B cell (primary cell): Measurements from ENCODE around the gene SH3RF3.

ENCODE experiments used
- CTCF ChIP-seq: fragments of 200-600 bp; IDR thresholded peaks from one replicate; pipeline ENCODE4 v1.8.0; 2022; ENCODE audit warnings: antibody characterized with exemption, mild to moderate bottlenecking
- EZH2 ChIP-seq: IDR thresholded peaks from 2 replicates; pipeline ENCODE4 v1.6.1; 2012; ENCODE audit warnings: borderline replicate concordance, low read depth, mild to moderate bottlenecking, moderate library complexity, low read length; ENCODE audit not compliant: insufficient read depth, poor library complexity, severe bottlenecking

GRCh38 chr2:109083771-109084170, 45.2 kb upstream of the SH3RF3 start:
- no peak for TF ChIP-seq EZH2
- no peak for TF ChIP-seq CTCF
